NCI-H2081 (cell line): ENCODE measurements around the gene CENATAC.
A peak's percentile ranks its signal among the peaks of the same experiment; 100 is the strongest.
"Not testable (repeated sequence)": the region's sequence is repeated elsewhere in the genome, so short reads cannot be mapped to it uniquely, and the experiment has no call there.

Experiments
- DNase-seq, 2 experiments: peaks; one replicate each; lab custom pipeline; 2025; lab: John Stamatoyannopoulos, UW

The CENATAC gene

GRCh38 chr11:119055901-119056300 is 58.0 kb downstream of the CENATAC start:
- DNase-seq: peak in 1 of 2 experiments; percentile 36

DNA sequence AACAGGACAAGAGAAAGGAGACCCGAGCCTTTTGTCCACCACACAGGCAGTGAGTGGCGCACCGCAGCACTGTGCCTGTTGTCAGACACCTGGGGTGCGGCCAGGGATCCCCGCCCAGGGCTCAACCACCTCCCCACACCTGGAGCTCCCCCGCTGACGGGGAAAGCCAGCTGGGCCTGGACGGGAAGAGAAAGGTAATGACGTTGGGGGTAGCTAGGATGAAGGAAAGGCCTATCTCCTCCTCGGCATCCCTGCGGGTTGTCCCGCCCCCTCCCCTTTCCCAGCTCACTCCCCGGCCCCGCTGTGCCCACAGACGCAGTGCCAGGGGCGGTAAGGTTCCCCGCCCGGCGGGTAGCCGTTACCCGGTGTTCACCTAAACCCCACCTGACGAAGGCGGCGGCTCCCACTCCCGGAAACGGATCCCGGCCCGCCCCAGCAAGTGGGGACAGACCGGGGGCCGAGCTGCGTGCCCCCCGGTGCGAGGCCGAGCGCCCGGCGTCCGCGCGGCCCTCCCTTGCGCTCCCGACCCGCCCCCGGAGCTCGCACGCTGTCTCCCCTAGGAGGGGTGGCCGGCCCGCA is 58.6 kb downstream of the CENATAC start:
- DNase-seq: peak; percentile 61 to 78

GRCh38 chr11:119057000-119057769 is 59.2 kb downstream of the CENATAC start, which contains the start of gene HYOU1:
Gene HYOU1, minus strand, starts transcription at chr11:119057205. Its CDS starts 1,045 bp downstream, at chr11:119056160.
- DNase-seq: peak; percentile 97 to 99

DNA sequence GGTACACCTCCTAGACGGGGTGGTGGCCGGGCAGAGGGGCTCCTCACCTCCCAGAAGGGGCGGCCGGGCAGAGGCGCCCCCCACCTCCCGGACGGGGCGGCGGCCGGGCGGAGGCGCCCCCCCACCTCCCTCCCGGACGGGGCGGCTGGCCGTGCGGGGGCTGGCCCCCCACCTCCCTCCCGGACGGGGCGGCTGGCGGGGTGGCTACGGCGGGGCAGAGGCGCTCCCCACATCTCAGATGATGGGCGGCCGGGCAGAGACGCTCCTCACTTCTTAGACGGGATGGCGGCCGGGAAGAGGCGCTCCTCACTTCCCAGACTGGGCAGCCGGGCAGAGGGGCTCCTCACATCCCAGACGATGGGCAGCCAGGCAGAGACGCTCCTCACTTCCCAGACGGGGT is 61.2 kb downstream of the CENATAC start:
- DNase-seq: not testable (repeated sequence)

DNA sequence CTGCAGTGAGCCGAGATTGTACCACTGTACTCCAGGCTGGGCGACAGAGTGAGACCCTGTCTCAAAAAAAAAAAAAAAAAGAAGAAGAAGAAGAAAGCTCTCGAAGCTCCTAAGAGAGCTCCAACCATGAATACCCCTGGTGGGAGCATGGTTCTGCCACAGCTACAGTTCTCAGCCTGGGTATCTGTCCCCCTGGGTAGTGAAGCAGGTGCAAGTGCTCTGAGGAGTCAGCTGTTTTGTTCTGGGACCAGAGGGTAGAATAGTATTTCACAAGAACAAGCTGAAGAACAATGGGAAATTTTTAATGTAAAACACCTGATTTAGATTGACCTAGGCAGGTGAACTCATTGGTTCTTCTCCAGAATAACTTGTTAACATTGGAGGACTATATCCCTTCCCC is 63.3 kb downstream of the CENATAC start:
- DNase-seq: no peak

- no peak for DNase-seq
These were observed 64.8 kb downstream of the CENATAC start for GRCh38 chr11:119062779-119063178.

DNA sequence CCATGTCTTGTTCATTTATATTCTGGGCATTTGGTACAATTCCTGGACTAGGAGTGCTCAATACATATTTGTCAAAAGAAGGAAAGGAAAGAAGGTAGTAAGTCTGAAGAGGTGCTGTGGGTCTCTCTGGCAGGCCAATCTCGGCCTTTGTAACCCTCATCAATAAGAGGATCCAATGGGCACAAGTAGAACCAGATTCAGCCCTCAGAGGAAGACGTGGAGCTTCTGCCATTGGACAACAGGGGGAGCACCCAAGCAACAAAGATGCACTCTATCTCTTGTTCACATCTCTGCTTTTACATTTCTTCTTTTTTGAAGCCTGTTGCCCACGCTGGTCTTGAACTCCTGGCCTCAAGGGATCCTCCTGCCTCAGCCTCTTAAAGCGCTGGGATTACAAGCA is 67.4 kb downstream of the CENATAC start:
- peak in 1 of 2 experiments; percentile 2 for DNase-seq
